Liver (tissue), 9 donors: ENCODE measurements around the gene LRP1-AS. TPM values are rescaled to one million over a fixed set of nuclear protein-coding genes. Genes with fewer than 3 reads are reported as not detected.
A peak's percentile ranks its signal among the peaks of the same experiment; 100 is the strongest.

Experiments
- DNase-seq: peaks from one replicate; pipeline ENCODE4 v3.0.0-alpha.2; 2017; ENCODE audit warnings: low spot score
- H3K27ac ChIP-seq, 2 donors: one replicate each; pipeline ENCODE4 v1.7.0; 2013; ENCODE audit warnings: inconsistent platforms in 2 of 2, low read length in 2 of 2, control low read depth in 1 of 2, low read depth in 1 of 2, mild to moderate bottlenecking in 1 of 2
- H3K27me3 ChIP-seq, 4 donors: one replicate each; pipeline versions ENCODE4 v1.6.1 to v1.7.0; 2013; ENCODE audit warnings: low read length in 3 of 4, inconsistent platforms in 1 of 4, mild to moderate bottlenecking in 1 of 4, moderate library complexity in 1 of 4; ENCODE audit not compliant: control insufficient read depth in 4 of 4, insufficient read depth in 4 of 4
- H3K36me3 ChIP-seq, 4 donors: one replicate each; pipeline versions ENCODE4 v1.6.1 to v1.7.0; 2013; ENCODE audit warnings: low read length in 3 of 4, mild to moderate bottlenecking in 3 of 4, low read depth in 1 of 4, moderate library complexity in 1 of 4; ENCODE audit not compliant: control insufficient read depth in 4 of 4, insufficient read depth in 3 of 4
- H3K4me1 ChIP-seq, 4 donors: one replicate each; pipeline versions ENCODE4 v1.6.1 to v1.7.0; 2013; ENCODE audit warnings: low read length in 3 of 4, mild to moderate bottlenecking in 3 of 4, moderate library complexity in 1 of 4; ENCODE audit not compliant: control insufficient read depth in 4 of 4, insufficient read depth in 4 of 4
- H3K4me3 ChIP-seq, 3 donors: one replicate each; pipeline versions ENCODE4 v1.6.1 to v1.7.0; 2013; ENCODE audit warnings: low read length in 3 of 3, control low read depth in 1 of 3, low read depth in 1 of 3, mild to moderate bottlenecking in 1 of 3
- H3K9ac ChIP-seq, 2 donors: one replicate each; pipeline ENCODE4 v1.7.0; 2013; ENCODE audit warnings: low read length in 2 of 2, mild to moderate bottlenecking in 2 of 2, moderate library complexity in 2 of 2, control low read depth in 1 of 2, low read depth in 1 of 2
- H3K9me3 ChIP-seq, 4 donors: one replicate each; pipeline versions ENCODE4 v1.6.1 to v1.7.0; 2013; ENCODE audit warnings: low read length in 3 of 4; ENCODE audit not compliant: control insufficient read depth in 4 of 4
- ATF3 ChIP-seq: IDR thresholded peaks from 2 replicates; pipeline ENCODE4 v1.6.1; 2016; ENCODE audit warnings: antibody characterized with exemption
- CTCF ChIP-seq: fragments of 150-350 bp; IDR thresholded peaks from 2 replicates; pipeline ENCODE4 v1.5.1; 2017; ENCODE audit warnings: improper control_type of control experiment, low read depth, low read length; ENCODE audit not compliant: missing input control
- EGR1 ChIP-seq, 2 donors: IDR thresholded peaks; 2 replicates each; pipeline ENCODE4 v1.6.1; 2016 to 2018; ENCODE audit warnings: antibody characterized with exemption in 2 of 2, low read depth in 2 of 2
- FOXA1 ChIP-seq: IDR thresholded peaks from 2 replicates; pipeline ENCODE4 v1.6.1; 2016; ENCODE audit warnings: antibody characterized with exemption
- FOXA2 ChIP-seq: IDR thresholded peaks from 2 replicates; pipeline ENCODE4 v1.6.1; 2016; ENCODE audit warnings: antibody characterized with exemption
- GABPA ChIP-seq, 2 donors: IDR thresholded peaks in 1 of 2; conservative IDR thresholded peaks in 1 of 2; 2 replicates each; pipeline ENCODE4 v1.6.1; 2016; ENCODE audit warnings: antibody characterized with exemption in 2 of 2, mild to moderate bottlenecking in 1 of 2, moderate library complexity in 1 of 2
- HNF4A ChIP-seq, 2 donors: conservative IDR thresholded peaks; 2 replicates each; pipeline ENCODE4 v1.6.1; 2016; ENCODE audit warnings: antibody characterized with exemption in 2 of 2, mild to moderate bottlenecking in 2 of 2
- HNF4G ChIP-seq: IDR thresholded peaks from 2 replicates; pipeline ENCODE4 v1.6.1; 2016; ENCODE audit warnings: antibody characterized with exemption
- JUND ChIP-seq, 2 donors: IDR thresholded peaks; 2 replicates each; pipeline ENCODE4 v1.6.1; 2016; ENCODE audit warnings: antibody characterized with exemption in 2 of 2
- NR2F2 ChIP-seq: IDR thresholded peaks from 2 replicates; pipeline ENCODE4 v1.6.1; 2016; ENCODE audit warnings: antibody characterized with exemption
- RAD21 ChIP-seq, 2 donors: IDR thresholded peaks; 2 replicates each; pipeline ENCODE4 v1.6.1; 2016; ENCODE audit warnings: antibody characterized with exemption in 2 of 2, mild to moderate bottlenecking in 2 of 2
- RXRA ChIP-seq, 2 donors: IDR thresholded peaks; 2 replicates each; pipeline ENCODE4 v1.6.1; 2017 to 2018; ENCODE audit warnings: antibody characterized with exemption in 2 of 2, mild to moderate bottlenecking in 1 of 2
- SP1 ChIP-seq: IDR thresholded peaks from 2 replicates; pipeline ENCODE4 v1.6.1; 2018; ENCODE audit warnings: antibody characterized with exemption, mild to moderate bottlenecking
- TAF1 ChIP-seq: conservative IDR thresholded peaks from 2 replicates; pipeline ENCODE4 v1.6.1; 2016; ENCODE audit warnings: antibody characterized with exemption, mild to moderate bottlenecking
- YY1 ChIP-seq: IDR thresholded peaks from 2 replicates; pipeline ENCODE4 v1.6.1; 2016; ENCODE audit warnings: antibody characterized with exemption, mild to moderate bottlenecking
- WGBS: extraction: QIAGEN DNeasy Blood & Tissue Kit; methylation state at CpG from one replicate; pipeline ENCODE4 v1.1.7; 2013; 5-methylcytosine and 5-hydroxymethylcytosine counted together
- polyA plus RNA-seq, 2 donors: library from polyadenylated mRNA; stranded (reverse) in 1 of 2; unstranded in 1 of 2; fragments of 200-250 nt in 1 of 2; fragments of >200 nt in 1 of 2; fragmentation: Nextera tagmentation in 1 of 2; extraction: Ambion mirVana in 1 of 2; gene quantifications; one replicate each; pipeline versions ENCODE4 v1.2.1 to v1.2.3, GENCODE V29; 2013 to 2015
- total RNA-seq, 2 donors: library from RNA; depleted of rRNA; stranded (reverse); fragments of >200 nt; gene quantifications; one replicate each; pipeline ENCODE4 v1.2.3, GENCODE V29; 2014
- TF ChIP-seq, protein P1 (sequence below): IDR thresholded peaks from 2 replicates; pipeline ENCODE4 v1.6.1; 2016; ENCODE audit warnings: antibody characterized with exemption
- TF ChIP-seq, protein P2 (sequence below): IDR thresholded peaks from 2 replicates; pipeline ENCODE4 v1.6.1; 2016; ENCODE audit warnings: antibody characterized with exemption, mild to moderate bottlenecking
- TF ChIP-seq, protein P3 (sequence below): IDR thresholded peaks from 2 replicates; pipeline ENCODE4 v1.6.1; 2016; ENCODE audit warnings: antibody characterized with exemption
- donor health status: healthy.
- donor health status: healthy.
- donor health status: healthy.
- donor health status: healthy.
- donor health status: healthy.

Gene LRP1-AS
- total and polyA plus RNA-seq, 4 donors = not detected

DNA sequence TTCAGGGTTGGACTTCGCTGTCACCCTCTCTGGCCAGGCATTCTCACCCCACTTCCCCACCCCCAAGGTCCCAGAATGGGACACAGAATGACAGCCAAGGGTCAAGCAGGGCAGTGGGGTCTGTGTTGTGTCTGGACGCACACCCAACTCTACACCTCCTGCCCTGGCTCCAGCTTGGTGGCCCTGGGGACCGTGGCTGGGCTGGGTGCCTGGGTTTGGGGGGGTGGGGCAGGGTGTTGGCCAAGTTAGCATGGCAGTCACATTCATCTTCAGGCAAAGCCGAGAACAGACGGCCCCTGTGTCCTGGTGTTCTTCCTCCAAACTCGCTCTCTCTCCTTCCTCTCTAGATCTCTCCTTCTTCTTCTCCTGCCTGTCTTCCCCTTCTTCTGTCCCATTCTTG is 13.5 kb downstream of the LRP1-AS start:
- Histone ChIP-seq H3K4me3 (no peak overlapping the region), H3K9ac (no peak overlapping the region)
- WGBS = 46% methylated on average over 6 of the region's 6 CpGs

GRCh38 chr12:57133013-57133569 is 14.3 kb downstream of the LRP1-AS start:
- peaks cover 35 to 76% (median 69%) of the 10 kb centered on the region in 4 donors for H3K4me1 ChIP-seq

More for the DNA sequence above, 13.5 kb downstream of the LRP1-AS start:
- no peaks in the 10 kb centered on the region for H3K9me3 ChIP-seq
- H3K36me3 ChIP-seq = peaks cover 0 to 2% (median 0%) of the 10 kb centered on the region in 4 donors
- no peak for DNase-seq
- H3K27me3 ChIP-seq = no peaks in the 10 kb centered on the region
- peak overlapping the region; percentile 66 to 84 for H3K27ac ChIP-seq
- no peak for TF ChIP-seq JUND (IDR thresholded peaks at IDR 0.05)
- peak; percentile 37 for TF ChIP-seq NR2F2
- no peak for TF ChIP-seq YY1
- no peak for TF ChIP-seq EGR1 (IDR thresholded peaks at IDR 0.05; ENCODE audit: low read depth in 2 of 2)
- TF ChIP-seq FOXA1 = no peak
- no peak for TF ChIP-seq RAD21 (IDR thresholded peaks at IDR 0.05)
- peak in 1 of 2 donors; percentile 23 for TF ChIP-seq HNF4A (conservative IDR thresholded peaks at IDR 0.05)
- TF ChIP-seq HNF4G = no peak
- TF ChIP-seq CTCF = no peak
- TF ChIP-seq SP1 = no peak
- H3K4me1 ChIP-seq = peaks cover 35 to 83% (median 75%) of the 10 kb centered on the region in 4 donors

More at GRCh38 chr12:57133013-57133569, 14.3 kb downstream of the LRP1-AS start:
- Histone ChIP-seq H3K9me3 (no peaks in the 10 kb centered on the region), H3K27me3 (no peaks in the 10 kb centered on the region), H3K4me3 (no peak overlapping the region), H3K36me3 (peaks cover 0 to 2% (median 0%) of the 10 kb centered on the region in 4 donors), H3K9ac (no peak overlapping the region), H3K27ac (peak overlapping the region; percentile 74 to 79)
- no peak for DNase-seq
- TF ChIP-seq HNF4A (conservative IDR thresholded peaks at IDR 0.05) (no peak), FOXA1 (no peak), EGR1 (IDR thresholded peaks at IDR 0.05; ENCODE audit: low read depth in 2 of 2) (no peak), JUND (IDR thresholded peaks at IDR 0.05) (no peak), RXRA (IDR thresholded peaks at IDR 0.05) (no peak), NR2F2 (no peak), FOXA2 (no peak), ATF3 (no peak), TAF1 (no peak), GABPA (IDR thresholded peaks at IDR 0.05 in 1 of 2, conservative IDR thresholded peaks at IDR 0.05 in 1 of 2) (no peak), YY1 (no peak), HNF4G (no peak), SP1 (no peak), CTCF (no peak)
- TF ChIP-seq, protein P1, sequence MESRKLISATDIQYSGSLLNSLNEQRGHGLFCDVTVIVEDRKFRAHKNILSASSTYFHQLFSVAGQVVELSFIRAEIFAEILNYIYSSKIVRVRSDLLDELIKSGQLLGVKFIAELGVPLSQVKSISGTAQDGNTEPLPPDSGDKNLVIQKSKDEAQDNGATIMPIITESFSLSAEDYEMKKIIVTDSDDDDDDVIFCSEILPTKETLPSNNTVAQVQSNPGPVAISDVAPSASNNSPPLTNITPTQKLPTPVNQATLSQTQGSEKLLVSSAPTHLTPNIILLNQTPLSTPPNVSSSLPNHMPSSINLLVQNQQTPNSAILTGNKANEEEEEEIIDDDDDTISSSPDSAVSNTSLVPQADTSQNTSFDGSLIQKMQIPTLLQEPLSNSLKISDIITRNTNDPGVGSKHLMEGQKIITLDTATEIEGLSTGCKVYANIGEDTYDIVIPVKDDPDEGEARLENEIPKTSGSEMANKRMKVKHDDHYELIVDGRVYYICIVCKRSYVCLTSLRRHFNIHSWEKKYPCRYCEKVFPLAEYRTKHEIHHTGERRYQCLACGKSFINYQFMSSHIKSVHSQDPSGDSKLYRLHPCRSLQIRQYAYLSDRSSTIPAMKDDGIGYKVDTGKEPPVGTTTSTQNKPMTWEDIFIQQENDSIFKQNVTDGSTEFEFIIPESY = no peak
- TF ChIP-seq, protein P2, sequence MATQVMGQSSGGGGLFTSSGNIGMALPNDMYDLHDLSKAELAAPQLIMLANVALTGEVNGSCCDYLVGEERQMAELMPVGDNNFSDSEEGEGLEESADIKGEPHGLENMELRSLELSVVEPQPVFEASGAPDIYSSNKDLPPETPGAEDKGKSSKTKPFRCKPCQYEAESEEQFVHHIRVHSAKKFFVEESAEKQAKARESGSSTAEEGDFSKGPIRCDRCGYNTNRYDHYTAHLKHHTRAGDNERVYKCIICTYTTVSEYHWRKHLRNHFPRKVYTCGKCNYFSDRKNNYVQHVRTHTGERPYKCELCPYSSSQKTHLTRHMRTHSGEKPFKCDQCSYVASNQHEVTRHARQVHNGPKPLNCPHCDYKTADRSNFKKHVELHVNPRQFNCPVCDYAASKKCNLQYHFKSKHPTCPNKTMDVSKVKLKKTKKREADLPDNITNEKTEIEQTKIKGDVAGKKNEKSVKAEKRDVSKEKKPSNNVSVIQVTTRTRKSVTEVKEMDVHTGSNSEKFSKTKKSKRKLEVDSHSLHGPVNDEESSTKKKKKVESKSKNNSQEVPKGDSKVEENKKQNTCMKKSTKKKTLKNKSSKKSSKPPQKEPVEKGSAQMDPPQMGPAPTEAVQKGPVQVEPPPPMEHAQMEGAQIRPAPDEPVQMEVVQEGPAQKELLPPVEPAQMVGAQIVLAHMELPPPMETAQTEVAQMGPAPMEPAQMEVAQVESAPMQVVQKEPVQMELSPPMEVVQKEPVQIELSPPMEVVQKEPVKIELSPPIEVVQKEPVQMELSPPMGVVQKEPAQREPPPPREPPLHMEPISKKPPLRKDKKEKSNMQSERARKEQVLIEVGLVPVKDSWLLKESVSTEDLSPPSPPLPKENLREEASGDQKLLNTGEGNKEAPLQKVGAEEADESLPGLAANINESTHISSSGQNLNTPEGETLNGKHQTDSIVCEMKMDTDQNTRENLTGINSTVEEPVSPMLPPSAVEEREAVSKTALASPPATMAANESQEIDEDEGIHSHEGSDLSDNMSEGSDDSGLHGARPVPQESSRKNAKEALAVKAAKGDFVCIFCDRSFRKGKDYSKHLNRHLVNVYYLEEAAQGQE = no peak
- TF ChIP-seq, protein P3, sequence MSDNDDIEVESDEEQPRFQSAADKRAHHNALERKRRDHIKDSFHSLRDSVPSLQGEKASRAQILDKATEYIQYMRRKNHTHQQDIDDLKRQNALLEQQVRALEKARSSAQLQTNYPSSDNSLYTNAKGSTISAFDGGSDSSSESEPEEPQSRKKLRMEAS = no peak
- 64% methylated on average over 4 of the region's 4 CpGs for WGBS
